Smooth muscle cell (in vitro differentiated cells): ENCODE results near the gene CROCC. TPM values are rescaled to one million over a fixed set of nuclear protein-coding genes. Genes with fewer than 3 reads are reported as not detected.
"Not testable (repeated sequence)": the region's sequence is repeated elsewhere in the genome, so short reads cannot be mapped to it uniquely, and the experiment has no call there.

Source experiments
- DNase-seq: peaks from one replicate; lab custom pipeline; 2025; ENCODE audit not compliant: unreplicated experiment; lab: John Stamatoyannopoulos, UW
- H2AFZ ChIP-seq: fragments of 200-600 bp; sonication (generic); 2 replicates; pipeline ENCODE4 v1.6.0; 2016; ENCODE audit warnings: antibody characterized with exemption, low read depth, mild to moderate bottlenecking
- H3F3A ChIP-seq: fragments of 200-600 bp; sonication (generic); 2 replicates; pipeline ENCODE4 v1.6.0; 2017; ENCODE audit warnings: antibody characterized with exemption, low read depth
- H3K27ac ChIP-seq: fragments of 200-600 bp; sonication (generic); 2 replicates; pipeline ENCODE4 v1.5.1; 2016; ENCODE audit warnings: low read depth, mild to moderate bottlenecking
- H3K27me3 ChIP-seq: fragments of 200-600 bp; sonication (generic); 2 replicates; pipeline ENCODE4 v1.6.1; 2016; ENCODE audit warnings: low read depth, mild to moderate bottlenecking
- H3K36me3 ChIP-seq: fragments of 200-600 bp; sonication (generic); 2 replicates; pipeline ENCODE4 v1.5.1; 2016; ENCODE audit warnings: low read depth
- H3K4me1 ChIP-seq: fragments of 200-600 bp; sonication (generic); 2 replicates; pipeline ENCODE4 v1.5.1; 2016; ENCODE audit warnings: low read depth
- H3K4me2 ChIP-seq: fragments of 200-600 bp; sonication (generic); 2 replicates; pipeline ENCODE4 v1.6.0; 2016; ENCODE audit warnings: mild to moderate bottlenecking
- H3K4me3 ChIP-seq: fragments of 200-600 bp; sonication (generic); 2 replicates; pipeline ENCODE4 v1.5.1; 2016; ENCODE audit warnings: mild to moderate bottlenecking
- H3K79me2 ChIP-seq: fragments of 200-600 bp; sonication (generic); 2 replicates; pipeline ENCODE4 v1.6.0; 2016; ENCODE audit warnings: low read depth, mild to moderate bottlenecking
- H3K9ac ChIP-seq: fragments of 200-600 bp; sonication (generic); 2 replicates; pipeline ENCODE4 v1.6.0; 2016; ENCODE audit warnings: low read depth
- H3K9me3 ChIP-seq: fragments of 200-600 bp; sonication (generic); replicated peaks from 2 replicates; pipeline ENCODE4 v1.5.1; 2016; ENCODE audit warnings: low read depth
- H4K20me1 ChIP-seq: fragments of 200-600 bp; sonication (generic); 2 replicates; pipeline ENCODE4 v1.6.0; 2016; ENCODE audit warnings: low read depth
- WGBS: methylation state at CpG from one replicate; pipeline ENCODE4 v1.1.7; 2016; ENCODE audit warnings: low lambda C conversion rate; 5-methylcytosine and 5-hydroxymethylcytosine counted together
- polyA plus RNA-seq: library from polyadenylated mRNA; unstranded; fragments of >200 nt; fragmentation: Nextera tagmentation; extraction: Ambion mirVana; gene quantifications from 2 replicates; pipeline ENCODE4 v1.2.1, GENCODE V29; 2016
- total RNA-seq: library from RNA; depleted of rRNA; stranded (reverse); fragments of >200 nt; gene quantifications from 2 replicates; pipeline ENCODE4 v1.2.3, GENCODE V29; 2014
- TF ChIP-seq, protein P1 (sequence below): fragments of 200-600 bp; sonication (generic); IDR thresholded peaks from 2 replicates; pipeline ENCODE4 v1.5.1; 2017; ENCODE audit warnings: borderline replicate concordance, mild to moderate bottlenecking, antibody characterized with exemption; ENCODE audit not compliant: insufficient read depth, poor library complexity, severe bottlenecking

Gene CROCC
- total and polyA plus RNA-seq, 2 experiments from 2014 or later = 19.7 to 24.0 TPM

DNA sequence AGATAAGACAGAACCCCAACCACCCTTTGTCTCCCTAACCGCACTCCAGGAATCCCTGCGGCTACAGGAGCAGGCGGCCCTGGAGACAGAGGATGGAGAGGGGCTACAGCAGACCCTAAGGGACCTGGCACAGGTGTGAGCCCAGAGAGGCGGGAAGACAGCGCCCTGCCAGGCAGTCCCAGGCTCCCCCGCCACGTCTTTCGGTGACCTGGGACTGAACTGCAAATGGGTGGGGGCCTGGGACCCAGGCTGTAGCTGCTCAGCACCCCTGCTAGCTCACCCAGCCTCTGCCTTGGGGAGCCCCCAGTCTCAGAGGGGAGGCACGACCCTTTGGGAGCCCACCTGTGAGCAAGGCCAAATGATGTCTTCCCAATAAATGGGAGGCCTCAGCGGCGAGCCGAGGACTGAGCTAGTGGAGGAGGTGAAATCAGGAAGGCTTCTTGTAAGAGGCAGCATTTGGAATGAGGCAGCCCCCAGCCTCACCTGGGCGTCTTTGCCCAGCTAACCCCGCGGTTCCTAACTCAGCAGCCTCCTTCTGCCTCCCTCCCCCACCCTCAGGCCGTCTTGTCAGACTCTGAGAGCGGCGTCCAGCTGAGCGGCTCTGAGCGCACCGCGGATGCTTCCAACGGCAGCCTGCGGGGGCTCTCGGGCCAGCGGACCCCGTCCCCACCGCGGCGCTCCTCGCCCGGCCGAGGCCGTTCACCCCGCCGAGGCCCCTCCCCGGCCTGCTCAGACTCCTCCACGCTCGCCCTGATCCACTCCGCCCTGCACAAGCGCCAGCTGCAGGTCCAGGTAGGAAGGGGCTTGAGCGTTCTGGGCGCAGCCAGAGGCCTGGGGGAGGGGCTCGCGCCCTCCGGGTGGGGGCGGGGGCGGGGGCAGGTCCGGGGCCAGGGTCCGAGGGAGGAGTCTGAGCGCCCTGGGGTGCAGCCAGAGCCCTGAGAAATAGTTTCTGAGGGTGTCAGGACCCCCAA lies 16.9 kb downstream of the CROCC start:
- no peaks in the 10 kb centered on the region for H3K27me3 ChIP-seq
- no peaks in the 10 kb centered on the region for H4K20me1 ChIP-seq
- H3K4me2 ChIP-seq = no peak overlapping the region
- no peak overlapping the region for H3K4me3 ChIP-seq
- WGBS = 56% methylated on average over 33 of the region's 51 CpGs
- H3K4me1 ChIP-seq = no peaks in the 10 kb centered on the region
- no peak overlapping the region for H3K27ac ChIP-seq
- no peak overlapping the region for H2AFZ ChIP-seq
- TF ChIP-seq, protein P1, sequence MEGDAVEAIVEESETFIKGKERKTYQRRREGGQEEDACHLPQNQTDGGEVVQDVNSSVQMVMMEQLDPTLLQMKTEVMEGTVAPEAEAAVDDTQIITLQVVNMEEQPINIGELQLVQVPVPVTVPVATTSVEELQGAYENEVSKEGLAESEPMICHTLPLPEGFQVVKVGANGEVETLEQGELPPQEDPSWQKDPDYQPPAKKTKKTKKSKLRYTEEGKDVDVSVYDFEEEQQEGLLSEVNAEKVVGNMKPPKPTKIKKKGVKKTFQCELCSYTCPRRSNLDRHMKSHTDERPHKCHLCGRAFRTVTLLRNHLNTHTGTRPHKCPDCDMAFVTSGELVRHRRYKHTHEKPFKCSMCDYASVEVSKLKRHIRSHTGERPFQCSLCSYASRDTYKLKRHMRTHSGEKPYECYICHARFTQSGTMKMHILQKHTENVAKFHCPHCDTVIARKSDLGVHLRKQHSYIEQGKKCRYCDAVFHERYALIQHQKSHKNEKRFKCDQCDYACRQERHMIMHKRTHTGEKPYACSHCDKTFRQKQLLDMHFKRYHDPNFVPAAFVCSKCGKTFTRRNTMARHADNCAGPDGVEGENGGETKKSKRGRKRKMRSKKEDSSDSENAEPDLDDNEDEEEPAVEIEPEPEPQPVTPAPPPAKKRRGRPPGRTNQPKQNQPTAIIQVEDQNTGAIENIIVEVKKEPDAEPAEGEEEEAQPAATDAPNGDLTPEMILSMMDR = no peak
- no peak overlapping the region for H3K9ac ChIP-seq
- H3F3A ChIP-seq = no peaks in the 10 kb centered on the region
- no peaks in the 10 kb centered on the region for H3K9me3 ChIP-seq
- no peaks in the 10 kb centered on the region for H3K79me2 ChIP-seq
- no peaks in the 10 kb centered on the region for H3K36me3 ChIP-seq
- DNase-seq = no peak

GRCh38 chr1:16939386-16940180 lies 17.9 kb downstream of the CROCC start:
- 97% methylated on average over 27 of the region's 32 CpGs for WGBS
- H3K9ac ChIP-seq, H3K9me3 ChIP-seq, DNase-seq, H3K27me3 ChIP-seq, H3K36me3 ChIP-seq, H3K4me3 ChIP-seq, H3K79me2 ChIP-seq, H3K27ac ChIP-seq, H3K4me2 ChIP-seq, H3F3A ChIP-seq, H2AFZ ChIP-seq, H3K4me1 ChIP-seq, H4K20me1 ChIP-seq: not testable (repeated sequence)

- Histone ChIP-seq H3K4me1 (no peaks in the 10 kb centered on the region), H3K79me2 (no peaks in the 10 kb centered on the region), H3K27ac (no peak overlapping the region), H3K4me2 (no peak overlapping the region), H3K27me3 (no peaks in the 10 kb centered on the region), H3K9me3 (no peaks in the 10 kb centered on the region), H3K9ac (no peak overlapping the region), H4K20me1 (no peaks in the 10 kb centered on the region), H3F3A (no peaks in the 10 kb centered on the region), H3K4me3 (no peak overlapping the region), H3K36me3 (no peaks in the 10 kb centered on the region), H2AFZ (no peak overlapping the region)
- 95% methylated on average over 19 of the region's 19 CpGs for WGBS
- DNase-seq = no peak
- TF ChIP-seq, protein P1 = no peak
These were observed 22.3 kb downstream of the CROCC start for GRCh38 chr1:16944038-16944437.

GRCh38 chr1:16945512-16945911 lies 23.8 kb downstream of the CROCC start:
- not testable (repeated sequence) for DNase-seq, H2AFZ ChIP-seq, H3K36me3 ChIP-seq, H3K4me3 ChIP-seq, H3K27me3 ChIP-seq, H3K79me2 ChIP-seq, H3K27ac ChIP-seq, H3K9ac ChIP-seq, H3K4me1 ChIP-seq, H4K20me1 ChIP-seq, H3K9me3 ChIP-seq, H3K4me2 ChIP-seq, H3F3A ChIP-seq
- 91% methylated on average over 9 of the region's 9 CpGs for WGBS

DNA sequence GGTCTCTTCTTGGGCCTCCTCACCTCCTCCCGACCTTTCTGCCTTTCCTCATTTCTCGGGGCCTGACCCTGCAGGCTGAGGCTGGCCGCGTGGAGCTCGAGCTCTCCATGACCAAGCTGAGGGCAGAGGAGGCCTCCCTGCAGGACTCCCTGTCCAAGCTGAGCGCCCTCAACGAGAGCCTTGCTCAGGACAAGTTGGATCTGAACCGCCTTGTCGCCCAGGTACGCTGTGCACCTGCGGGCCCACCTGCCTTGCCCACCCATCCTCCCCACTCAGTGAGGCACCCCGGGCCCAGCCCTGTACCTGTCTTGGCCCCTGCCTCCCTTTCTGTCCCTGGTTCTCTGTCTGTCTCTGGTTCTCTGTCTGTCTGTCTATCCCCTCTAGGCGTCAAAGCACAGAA lies 24.5 kb downstream of the CROCC start:
- not testable (repeated sequence) for H3K79me2 ChIP-seq, H4K20me1 ChIP-seq

More for the DNA sequence above, 24.5 kb downstream of the CROCC start:
- H3K4me1 ChIP-seq, H3K9ac ChIP-seq, H3K9me3 ChIP-seq, H3K27ac ChIP-seq, H3K36me3 ChIP-seq, H3K4me3 ChIP-seq, H3K27me3 ChIP-seq, H3F3A ChIP-seq, H3K4me2 ChIP-seq, DNase-seq, H2AFZ ChIP-seq: not testable (repeated sequence)
- WGBS = 94% methylated on average over 9 of the region's 13 CpGs
